SK-MEL-5 (cell line): ENCODE results near the gene RIMBP2. TPM values are rescaled to one million over a fixed set of nuclear protein-coding genes. Genes with fewer than 3 reads are reported as not detected.

Experiments
- DNase-seq: peaks from one replicate; pipeline ENCODE4 v3.0.0-alpha.2; 2016; ENCODE audit warnings: low read depth, low spot score
- in situ Hi-C: cut with HindIII; loops from 2 replicates; pipeline ENCODE4 v1.10.0; 2016; ENCODE audit warnings: low sequenced_read_pairs, high pct_unique_total_duplicates, low pct_unique_long_range_greater_than_20kb
- total RNA-seq: library from RNA; depleted of rRNA; stranded (reverse); fragments of >200 nt; shearing (Covaris generic); gene quantifications from 2 replicates; pipeline ENCODE4 v1.2.3, GENCODE V29; 2014

RIMBP2 gene
- total RNA-seq, 1 experiment from 2014 or later, result not detected

- in situ Hi-C loops, result no loop called here
These were observed 301.7 kb downstream of the RIMBP2 start for GRCh38 chr12:130414381-130414780.

DNA sequence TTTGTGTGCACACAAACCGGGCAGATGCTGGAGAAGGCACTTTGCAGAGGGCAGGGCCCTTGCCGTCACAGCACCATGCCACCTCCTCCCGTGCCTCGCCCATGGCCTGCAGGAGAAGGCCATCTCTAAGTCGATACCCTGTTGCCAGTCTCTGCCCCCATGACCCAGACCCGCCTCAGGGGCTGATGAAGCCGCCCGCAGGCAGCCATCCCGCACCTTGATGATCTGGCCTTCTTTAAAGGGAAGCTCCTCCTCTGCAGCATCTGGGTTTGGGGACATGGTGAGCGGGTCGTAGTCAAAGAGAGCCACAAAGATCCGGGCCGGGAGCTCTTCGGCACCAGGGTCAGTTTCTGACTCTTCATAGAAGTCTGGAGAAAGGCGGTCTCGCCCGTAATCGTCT is 302.2 kb downstream of the RIMBP2 start:
- in situ Hi-C loops, result no loop called here
- DNase-seq, result no peak

More at GRCh38 chr12:130414381-130414780, 301.7 kb downstream of the RIMBP2 start:
- no peak for DNase-seq

DNA sequence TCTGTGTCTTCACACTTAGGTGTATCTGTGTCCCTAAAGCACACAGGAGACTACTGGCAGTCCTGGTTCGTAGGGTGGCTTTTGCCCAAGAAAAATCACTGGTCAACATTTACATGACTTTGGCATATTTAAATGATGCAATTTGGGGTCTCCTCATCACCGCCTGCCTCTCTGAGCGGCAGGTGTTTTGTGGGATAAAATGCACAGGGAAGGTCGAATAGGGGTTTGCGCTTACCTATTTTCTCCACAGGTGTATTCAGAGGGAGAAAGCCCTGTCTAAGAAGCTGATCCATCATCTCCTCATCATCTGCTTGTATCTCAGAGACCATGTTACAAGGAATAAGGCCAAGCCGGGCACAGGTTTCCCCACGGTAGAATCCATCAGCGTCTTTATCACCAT is 303.7 kb downstream of the RIMBP2 start:
- no peak for DNase-seq

GRCh38 chr12:130405332-130405731 is 310.8 kb downstream of the RIMBP2 start:
- in situ Hi-C loops, result no loop called here
- DNase-seq, result no peak

More for the DNA sequence above, 303.7 kb downstream of the RIMBP2 start:
- in situ Hi-C loops, result no loop called here

DNA sequence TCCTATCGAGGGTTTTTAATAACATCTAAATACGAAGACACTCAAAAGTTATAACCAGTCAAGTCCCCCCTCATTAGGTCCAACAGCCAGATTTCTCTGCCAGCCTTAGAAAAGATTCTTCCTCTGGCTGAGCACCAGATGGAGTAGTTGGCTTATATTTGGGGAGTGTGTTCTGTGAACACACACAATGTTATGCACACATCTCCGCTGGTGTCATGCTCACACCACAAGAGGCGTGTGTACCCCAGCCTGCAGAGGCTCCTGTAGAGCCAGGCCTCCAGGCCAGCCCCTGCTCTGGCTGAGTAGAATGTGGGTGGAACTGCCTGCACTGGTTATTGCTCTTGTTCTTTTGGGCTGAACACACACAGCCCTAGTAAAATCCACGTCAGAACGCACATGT is 314.4 kb downstream of the RIMBP2 start:
- DNase-seq, result peak; percentile 69
- in situ Hi-C loops, result no loop called here

GRCh38 chr12:130398100-130398848 is 317.8 kb downstream of the RIMBP2 start:
- DNase-seq, result no peak
- in situ Hi-C loops, result no loop called here

- DNase-seq, result peak; percentile 4
- in situ Hi-C loops, result no loop called here
These were observed 319.4 kb downstream of the RIMBP2 start for GRCh38 chr12:130396667-130397066.

DNA sequence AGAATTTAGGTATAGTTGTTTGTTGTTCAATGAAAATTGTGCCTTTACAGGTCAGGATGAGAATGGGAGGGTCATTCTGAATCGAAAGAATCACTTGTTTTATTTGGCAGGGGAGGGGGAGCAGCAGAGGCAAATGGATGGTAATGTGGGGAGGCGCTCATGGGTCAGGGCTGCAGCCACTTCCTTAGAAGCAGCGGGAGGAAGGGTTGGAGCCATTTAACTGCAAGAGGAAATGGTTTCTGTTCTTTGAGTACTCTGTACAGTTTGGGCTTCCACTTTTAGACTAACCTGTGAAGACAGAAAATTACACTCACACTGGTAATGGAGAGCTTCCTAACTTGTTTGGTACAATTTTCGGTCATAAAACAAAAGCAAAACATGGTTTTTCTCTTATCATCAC is 321.2 kb downstream of the RIMBP2 start:
- DNase-seq, result no peak
- in situ Hi-C loops, result no loop called here

- in situ Hi-C loops, result no loop called here
- no peak for DNase-seq
These were observed 324.9 kb downstream of the RIMBP2 start for GRCh38 chr12:130391186-130391585.

DNA sequence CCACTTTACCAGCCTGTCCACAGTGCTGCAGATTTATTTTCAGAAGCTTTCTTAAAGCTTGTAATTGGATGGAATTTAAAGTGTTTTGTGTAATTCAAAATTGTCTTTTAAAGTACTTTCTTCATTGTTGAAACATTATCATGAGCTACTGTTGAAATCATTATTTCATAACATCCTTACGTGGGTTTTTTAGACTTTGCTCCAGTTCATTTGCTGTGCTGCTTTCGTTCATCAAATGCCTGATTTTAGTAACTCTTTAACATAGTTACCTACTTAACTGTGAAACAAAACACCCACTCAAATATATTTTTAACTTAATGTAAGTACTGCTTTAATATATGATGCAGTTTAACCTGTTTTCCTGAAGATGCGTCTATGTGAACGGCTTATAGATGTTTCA is 330.9 kb downstream of the RIMBP2 start:
- no peak for DNase-seq

GRCh38 chr12:130384234-130384633 is 331.9 kb downstream of the RIMBP2 start:
- in situ Hi-C loops, result no loop called here
- DNase-seq, result no peak

More for the DNA sequence above, 330.9 kb downstream of the RIMBP2 start:
- in situ Hi-C loops, result no loop called here

- in situ Hi-C loops, result no loop called here
- no peak for DNase-seq
These were observed 333.3 kb downstream of the RIMBP2 start for GRCh38 chr12:130382818-130383217.

DNA sequence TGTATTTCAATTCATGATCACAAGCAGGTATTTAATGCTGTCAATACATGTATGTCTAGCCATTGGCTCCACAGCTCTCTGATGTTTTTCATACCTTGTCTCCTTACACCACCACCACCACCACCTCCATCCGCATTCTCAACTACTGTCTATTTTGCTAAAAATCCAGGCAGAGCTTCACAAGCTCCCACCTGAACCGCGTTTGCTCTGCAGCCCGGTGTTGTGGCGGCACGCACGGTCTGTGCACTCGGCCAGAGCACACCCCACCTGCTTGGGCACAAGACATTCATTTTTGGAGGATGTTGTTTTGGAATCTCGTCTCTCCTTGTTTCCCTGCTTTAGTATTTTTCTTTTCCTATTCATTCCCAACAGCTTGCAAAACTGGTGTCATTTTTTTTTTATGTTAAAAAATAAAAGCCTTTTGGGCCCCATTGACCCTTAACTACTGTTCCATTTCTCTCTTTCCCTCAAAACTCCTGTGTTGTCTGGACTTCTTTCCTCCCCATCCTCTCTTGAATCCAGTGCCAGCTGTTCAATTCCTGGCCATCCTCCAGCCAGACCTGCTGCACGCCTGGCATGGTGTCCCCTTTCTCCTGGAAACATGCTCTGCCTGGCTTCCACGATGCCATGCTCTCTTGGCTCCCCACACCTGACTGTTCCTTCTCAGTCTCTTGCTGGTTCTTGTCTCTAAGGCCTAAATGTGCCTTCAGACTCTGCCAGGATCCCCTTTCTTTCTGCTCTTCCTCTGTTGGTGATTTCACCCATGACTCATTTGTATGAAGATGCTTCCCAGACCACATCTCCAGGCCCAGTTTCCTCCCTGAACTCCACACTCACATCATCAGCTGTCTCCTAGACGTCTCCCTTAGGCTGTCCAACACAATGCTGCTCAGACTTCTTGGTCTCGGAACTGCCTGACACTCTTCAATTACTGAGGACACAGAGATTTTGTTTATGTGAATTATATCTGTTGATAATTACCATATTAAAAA is 340.5 kb downstream of the RIMBP2 start:
- in situ Hi-C loops, result no loop called here
- no peak for DNase-seq

- DNase-seq, result no peak
- in situ Hi-C loops, result no loop called here
These were observed 342.0 kb downstream of the RIMBP2 start for GRCh38 chr12:130374083-130374482.

DNA sequence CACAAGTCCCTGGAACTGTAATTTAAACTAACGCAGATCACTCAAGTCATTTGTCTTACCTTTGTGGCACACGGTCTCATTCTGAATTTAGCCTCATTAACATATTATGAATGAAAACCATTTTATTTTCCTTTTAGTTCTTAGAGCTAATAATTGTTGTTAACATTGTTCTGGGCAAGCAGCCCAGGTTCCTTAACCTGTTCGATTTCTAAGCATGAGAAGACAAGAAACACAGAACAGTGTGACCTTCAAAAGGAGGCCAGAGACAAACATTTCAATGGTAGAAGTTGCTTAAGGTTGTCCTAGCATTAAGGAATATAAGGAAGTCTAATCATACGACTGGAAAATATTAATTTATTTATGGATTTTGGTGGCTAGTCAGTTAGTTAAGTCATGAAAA is 343.2 kb downstream of the RIMBP2 start:
- in situ Hi-C loops, result no loop called here
- DNase-seq, result no peak

DNA sequence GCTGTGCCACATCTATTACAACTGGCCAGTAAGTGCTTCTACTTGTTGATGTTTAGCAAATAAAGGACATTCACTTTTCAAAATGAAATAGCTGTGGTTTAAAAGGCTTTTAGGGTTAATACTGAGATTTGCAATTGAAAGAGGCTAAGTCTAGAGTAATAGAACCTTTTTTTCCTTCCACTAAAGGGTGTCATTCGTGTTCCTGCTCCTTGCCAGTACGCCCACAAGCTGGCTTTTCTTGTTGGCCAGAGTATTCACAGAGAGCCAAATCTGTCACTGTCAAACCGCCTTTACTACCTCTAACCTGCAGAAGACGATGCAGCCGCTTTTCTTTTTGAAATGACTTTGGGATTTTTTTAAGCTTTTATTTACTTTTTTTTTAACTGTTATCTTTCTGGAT is 344.8 kb downstream of the RIMBP2 start:
- DNase-seq, result no peak
- in situ Hi-C loops, result no loop called here

- no peak for DNase-seq
- in situ Hi-C loops, result no loop called here
These were observed 346.3 kb downstream of the RIMBP2 start for GRCh38 chr12:130369816-130370215.

DNA sequence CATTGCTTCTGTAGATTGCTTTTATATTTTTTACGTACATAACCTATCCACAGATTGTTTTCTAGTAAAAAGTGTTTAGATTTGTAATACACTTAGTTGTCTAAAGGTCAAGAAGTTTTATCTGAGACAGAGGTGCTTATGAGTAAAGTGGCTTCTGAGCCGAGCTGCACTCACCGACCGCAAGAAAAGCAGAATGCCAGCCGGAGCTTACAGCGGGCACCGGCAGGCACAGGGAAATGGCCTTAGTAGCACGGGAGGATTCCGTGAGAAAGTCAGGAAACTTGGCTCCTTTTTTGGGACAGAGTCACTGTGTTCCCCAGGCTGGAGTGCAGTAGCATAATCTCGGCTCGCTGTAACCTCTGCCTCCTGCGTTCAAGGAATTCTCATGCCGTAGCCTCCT is 348.6 kb downstream of the RIMBP2 start:
- in situ Hi-C loops, result no loop called here
- DNase-seq, result no peak
